HG03469 (cell line): Measurements from ENCODE around the gene SLC4A9.

Experiments used
- ATAC-seq: cut with Tn5 transposase; IDR thresholded peaks from one replicate; pipeline ENCODE4 v1.9.1; 2021; ENCODE audit warnings: mild to moderate bottlenecking, moderate library complexity, moderate number of reproducible peaks; ENCODE audit not compliant: unreplicated experiment

SLC4A9 gene

DNA sequence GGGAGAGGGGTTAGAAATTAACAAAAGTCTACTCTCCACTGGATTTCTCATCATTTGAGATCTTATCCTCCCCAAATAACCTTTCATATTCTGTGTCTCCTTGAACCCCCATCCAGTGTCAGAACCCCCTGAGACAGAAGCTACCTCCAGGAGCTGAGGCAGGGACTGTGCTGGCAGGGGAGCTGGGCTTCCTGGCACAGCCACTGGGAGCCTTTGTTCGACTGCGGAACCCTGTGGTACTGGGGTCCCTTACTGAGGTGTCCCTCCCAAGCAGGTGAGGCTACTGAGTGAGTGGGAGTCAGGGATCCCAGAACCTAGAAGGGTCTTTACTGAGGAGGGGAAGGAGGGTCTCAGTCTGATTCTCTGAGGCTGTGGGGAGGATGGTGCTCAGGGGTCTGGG, 1.9 kb downstream of the SLC4A9 start:
- no peak for ATAC-seq

DNA sequence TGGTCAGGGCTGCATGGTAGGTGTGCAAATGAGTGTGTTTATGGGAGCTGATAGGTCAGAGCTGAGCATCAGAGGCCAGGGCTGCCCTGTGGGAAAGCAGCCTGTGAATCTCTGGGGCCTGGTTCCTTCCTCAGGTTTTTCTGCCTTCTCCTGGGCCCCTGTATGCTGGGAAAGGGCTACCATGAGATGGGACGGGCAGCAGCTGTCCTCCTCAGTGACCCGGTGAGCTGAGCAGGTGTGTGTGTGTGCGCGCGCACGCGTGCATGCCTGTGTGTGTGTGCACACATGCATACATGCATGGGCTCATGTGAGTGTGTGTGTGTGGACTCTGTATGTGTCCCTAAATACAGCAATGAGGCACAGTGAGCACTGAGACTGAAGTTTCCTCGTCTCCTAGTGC, 2.3 kb downstream of the SLC4A9 start:
- ATAC-seq = no peak

DNA sequence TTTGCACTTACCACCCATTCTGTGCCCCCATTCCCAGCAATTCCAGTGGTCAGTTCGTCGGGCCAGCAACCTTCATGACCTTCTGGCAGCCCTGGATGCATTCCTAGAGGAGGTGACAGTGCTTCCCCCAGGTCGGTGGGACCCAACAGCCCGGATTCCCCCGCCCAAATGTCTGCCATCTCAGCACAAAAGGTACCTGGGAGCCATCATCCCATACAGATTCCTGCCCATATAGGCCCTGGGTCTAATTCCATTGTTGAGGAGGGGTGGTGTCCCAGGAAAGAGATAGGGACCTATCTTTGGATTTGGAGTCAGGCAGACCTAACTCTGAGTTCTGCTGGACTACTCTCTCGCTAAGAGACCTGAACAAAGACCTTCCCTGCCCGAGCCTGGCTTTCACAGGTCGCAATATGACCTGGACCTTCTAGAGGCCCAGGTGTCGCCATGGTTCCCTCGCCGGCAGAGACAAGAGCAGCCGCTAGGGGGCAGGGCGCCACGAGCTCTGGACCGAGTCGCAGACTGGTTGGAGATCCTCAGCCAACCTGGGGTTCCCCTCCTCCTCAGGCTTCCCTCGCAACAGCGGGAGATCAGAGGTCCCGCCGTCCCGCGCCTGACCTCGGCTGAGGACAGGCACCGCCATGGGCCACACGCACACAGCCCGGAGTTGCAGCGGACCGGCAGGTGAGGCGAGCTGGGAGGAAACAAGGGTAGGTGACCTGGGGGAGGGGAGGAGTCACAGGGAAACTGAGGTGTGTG, 3.1 kb downstream of the SLC4A9 start:
- ATAC-seq = peak; percentile 73

DNA sequence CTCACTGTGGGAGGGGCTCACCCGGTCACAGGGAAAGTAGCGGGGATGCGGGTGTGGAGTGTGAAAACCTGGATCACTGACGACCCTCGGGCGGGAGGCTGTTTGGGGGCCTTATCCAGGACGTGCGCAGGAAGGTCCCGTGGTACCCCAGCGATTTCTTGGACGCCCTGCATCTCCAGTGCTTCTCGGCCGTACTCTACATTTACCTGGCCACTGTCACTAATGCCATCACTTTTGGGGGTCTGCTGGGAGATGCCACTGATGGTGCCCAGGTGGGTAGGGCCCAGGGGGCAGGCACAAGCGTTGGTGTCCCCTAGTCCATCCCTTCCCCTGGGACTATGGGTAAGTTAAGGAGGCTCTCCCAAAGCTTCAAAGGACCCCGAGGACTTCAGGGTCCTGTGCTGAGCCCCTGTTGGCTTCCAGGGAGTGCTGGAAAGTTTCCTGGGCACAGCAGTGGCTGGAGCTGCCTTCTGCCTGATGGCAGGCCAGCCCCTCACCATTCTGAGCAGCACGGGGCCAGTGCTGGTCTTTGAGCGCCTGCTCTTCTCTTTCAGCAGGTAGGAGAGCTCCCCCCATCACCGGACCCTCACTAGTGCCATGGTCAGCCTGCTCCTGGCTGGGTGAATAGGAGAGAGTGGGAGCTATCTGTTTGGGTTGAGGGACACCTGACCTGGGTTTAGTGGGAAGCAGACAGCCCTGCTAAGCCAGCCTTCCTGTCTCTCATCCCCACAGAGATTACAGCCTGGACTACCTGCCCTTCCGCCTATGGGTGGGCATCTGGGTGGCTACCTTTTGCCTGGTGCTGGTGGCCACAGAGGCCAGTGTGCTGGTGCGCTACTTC, 3.9 kb downstream of the SLC4A9 start:
- ATAC-seq = no peak

DNA sequence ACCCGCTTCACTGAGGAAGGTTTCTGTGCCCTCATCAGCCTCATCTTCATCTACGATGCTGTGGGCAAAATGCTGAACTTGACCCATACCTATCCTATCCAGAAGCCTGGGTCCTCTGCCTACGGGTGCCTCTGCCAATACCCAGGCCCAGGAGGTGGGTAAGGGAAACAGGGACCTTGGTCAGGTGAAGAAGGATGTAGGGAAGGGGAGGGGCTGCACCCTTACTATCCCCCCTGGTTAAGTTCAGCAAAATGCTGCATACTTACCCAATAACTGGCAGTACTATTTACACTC, 4.4 kb downstream of the SLC4A9 start:
- no peak for ATAC-seq

DNA sequence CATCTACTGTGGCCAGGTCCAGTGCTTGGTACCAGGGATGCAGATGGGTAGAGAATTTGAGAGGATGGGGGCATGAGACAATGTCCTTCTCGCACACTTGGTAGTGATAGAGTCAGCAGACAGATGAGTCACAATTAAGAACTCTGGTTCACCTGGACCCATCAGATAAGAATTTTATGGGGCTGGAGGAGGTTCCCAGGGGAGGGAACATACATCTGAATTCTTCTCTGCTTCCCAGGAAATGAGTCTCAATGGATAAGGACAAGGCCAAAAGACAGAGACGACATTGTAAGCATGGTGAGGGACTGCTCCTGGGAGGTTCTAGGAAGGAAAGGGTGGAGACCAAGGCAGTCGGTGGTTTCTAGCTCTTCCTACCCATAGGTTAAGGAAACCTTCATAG, 5.3 kb downstream of the SLC4A9 start:
- ATAC-seq = no peak

DNA sequence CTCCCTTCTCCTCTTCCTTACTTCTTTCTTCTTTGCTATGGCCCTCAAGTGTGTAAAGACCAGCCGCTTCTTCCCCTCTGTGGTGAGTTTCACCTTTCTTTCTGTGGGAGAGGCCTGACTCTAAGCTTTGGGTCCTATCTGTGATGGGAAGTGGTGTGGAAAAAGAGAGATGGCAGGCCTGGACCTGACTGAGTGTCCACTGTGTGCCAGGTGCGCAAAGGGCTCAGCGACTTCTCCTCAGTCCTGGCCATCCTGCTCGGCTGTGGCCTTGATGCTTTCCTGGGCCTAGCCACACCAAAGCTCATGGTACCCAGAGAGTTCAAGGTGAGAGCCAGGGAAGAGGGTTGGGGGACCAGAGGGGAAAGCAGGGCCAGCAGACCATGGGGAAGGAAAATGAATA, 5.9 kb downstream of the SLC4A9 start:
- ATAC-seq = no peak

DNA sequence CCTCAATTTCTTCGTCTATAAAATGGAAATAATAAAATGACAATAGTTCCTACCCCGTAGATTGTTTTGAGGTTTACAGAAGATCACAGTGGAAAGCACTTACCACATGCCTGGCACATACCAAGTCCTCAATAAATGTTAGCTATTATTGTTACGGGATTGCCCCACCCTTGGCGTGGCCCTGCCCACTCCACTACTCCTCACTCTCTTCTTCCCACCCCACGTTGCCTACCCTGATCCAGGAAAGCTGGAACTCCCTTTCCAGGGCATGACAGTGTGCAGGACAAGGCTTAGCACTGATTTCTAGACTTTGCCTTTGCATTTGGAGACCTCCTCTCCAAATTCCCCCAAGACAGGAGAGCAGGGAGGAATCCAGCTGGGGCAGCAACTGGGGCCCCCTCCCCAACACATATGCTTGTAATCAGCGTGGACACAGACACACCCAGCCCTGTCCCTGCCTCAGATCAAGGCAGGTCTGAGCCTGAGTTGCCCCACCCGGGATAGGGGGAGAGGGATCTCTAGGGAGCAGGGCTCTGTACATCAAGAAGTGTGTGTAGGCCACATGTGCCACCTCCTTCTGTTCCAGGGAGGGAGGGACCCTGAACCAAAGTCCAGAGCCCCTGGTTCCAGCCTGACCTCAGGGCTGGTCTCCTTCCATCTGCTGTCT, 6.7 kb downstream of the SLC4A9 start:
- ATAC-seq = no peak

DNA sequence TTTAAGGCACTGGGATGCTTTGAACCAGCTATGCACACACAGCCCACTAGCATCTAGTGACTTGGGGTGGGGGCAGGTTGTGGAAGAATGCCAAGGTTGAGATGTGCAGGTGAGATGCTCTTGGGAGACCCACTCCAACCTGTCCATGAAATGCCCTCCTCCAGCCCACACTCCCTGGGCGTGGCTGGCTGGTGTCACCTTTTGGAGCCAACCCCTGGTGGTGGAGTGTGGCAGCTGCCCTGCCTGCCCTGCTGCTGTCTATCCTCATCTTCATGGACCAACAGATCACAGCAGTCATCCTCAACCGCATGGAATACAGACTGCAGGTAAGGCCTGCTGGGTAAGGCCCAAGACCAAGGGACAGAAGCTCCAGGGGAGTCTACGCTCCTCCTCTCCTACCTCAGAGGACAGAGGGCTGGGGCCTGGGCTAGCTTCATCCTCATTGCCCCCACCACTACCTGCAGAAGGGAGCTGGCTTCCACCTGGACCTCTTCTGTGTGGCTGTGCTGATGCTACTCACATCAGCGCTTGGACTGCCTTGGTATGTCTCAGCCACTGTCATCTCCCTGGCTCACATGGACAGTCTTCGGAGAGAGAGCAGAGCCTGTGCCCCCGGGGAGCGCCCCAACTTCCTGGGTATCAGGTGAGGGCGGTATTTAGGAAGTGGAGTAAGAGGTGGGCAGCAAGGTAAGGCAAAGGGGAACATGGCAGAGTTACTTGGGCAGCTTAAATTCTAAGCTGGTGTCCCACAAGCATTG, 7.4 kb downstream of the SLC4A9 start:
- ATAC-seq = no peak

DNA sequence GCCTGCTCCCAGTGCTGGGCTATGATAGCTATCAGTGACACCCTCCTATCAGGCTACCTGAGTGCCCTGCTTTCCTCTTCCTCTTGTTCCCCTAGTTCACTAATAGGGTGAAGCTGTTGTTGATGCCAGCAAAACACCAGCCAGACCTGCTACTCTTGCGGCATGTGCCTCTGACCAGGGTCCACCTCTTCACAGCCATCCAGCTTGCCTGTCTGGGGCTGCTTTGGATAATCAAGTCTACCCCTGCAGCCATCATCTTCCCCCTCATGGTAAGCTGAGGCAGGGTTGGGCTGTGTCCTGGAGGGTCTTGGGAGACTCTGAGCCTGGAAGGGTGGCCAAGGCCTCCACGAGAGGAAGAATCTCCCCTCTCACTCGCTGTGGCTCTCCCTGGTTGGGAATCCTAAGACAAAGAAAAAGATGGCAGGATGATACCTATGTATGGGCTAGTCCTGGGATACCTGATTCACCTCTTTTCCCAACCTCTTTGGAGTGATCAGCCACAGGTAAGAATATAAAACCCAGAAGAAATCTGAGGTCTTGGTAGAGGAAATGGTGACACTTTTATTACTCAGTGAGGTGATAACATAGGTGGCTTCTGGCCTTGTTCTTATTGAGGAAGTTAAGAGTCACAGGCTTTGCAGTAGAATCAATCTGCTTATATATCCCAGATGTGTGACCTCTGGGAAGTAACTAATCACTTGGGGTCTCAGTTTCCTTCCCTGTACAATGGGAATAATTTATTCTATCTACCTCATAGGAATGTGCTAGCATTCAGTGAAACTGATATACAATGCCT, 11.6 kb downstream of the SLC4A9 start:
- no peak for ATAC-seq

DNA sequence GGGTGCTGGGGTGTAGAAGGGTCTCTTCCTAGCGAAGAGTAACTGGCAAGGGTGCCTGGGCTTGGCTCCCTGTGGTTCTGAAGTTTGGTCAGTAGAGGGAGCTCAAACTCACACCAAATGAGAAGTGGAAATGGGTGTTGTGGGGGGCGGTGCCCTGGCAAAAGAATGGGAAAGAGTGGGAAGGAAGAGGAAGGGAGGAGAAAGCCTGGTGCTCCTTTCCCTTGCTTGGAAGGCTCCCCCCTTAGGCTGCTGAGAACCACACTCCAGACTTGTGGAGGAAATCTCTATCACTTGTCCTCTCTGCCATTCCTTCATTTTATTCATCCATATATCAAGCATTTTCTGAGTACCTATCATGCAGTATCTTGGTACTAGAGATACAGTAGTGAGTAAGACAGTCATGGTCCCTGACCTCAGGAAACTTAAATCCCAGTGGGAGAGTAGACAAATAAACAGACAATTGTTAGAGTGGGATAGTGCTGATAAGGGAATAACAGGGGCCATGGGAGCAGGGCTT, 13.0 kb downstream of the SLC4A9 start:
- no peak for ATAC-seq

DNA sequence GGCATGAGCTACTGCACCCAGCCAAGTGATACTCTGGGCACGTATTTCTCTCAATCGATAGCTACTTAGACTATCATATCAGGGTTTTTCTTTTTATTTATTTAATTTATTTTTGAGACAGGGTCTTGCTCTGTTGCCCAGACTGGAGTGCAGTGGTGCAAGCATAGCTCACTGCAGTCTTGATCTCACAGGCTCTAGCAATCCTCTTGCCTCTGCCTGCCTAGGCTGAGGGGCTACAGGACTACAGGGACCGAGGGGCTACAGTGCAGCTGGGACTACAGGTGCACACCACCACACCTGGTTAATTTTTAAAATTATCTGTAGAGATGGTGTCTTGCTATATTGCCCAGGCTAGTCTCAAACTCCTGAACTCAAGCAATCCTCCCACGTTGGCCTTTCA, 21.4 kb downstream of the SLC4A9 start:
- no peak for ATAC-seq

DNA sequence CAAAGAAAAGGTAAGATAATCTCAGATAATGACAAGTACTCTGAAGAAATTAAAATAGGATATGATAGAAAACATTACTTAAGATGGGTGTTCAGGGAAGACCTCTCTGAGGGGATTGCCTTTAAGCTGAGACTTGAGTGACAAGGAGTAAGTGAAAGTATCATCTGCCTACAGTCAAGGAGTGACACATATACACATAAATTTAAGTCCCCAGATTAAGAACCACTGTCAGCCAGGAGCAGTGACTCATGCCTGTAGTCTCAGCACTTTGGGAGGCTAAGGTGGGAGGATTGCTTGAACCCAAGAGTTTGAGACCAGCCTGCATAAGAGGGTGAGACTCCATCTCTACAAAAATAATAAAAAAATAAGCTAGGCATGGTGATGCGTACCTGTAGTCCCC, 22.0 kb downstream of the SLC4A9 start:
- ATAC-seq = no peak

DNA sequence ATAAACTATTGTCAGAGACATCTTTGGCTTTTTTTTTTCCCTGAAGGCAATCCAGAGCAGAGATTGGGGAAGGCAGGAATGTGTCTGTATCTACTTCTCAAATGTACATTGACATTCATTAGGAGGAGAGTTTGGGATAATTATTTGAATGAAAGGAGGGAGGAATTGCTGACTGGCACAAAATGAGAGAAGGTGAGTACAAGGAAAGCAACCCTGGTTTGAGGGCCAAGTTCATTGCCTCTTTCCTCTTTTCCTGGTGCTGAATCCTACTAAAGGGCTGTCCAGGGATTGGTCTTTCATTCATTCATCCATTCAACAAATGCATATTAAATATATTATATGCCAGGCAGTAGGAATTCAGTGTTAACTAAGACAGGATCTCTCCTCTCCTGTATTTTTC, 22.9 kb downstream of the SLC4A9 start:
- no peak for ATAC-seq

DNA sequence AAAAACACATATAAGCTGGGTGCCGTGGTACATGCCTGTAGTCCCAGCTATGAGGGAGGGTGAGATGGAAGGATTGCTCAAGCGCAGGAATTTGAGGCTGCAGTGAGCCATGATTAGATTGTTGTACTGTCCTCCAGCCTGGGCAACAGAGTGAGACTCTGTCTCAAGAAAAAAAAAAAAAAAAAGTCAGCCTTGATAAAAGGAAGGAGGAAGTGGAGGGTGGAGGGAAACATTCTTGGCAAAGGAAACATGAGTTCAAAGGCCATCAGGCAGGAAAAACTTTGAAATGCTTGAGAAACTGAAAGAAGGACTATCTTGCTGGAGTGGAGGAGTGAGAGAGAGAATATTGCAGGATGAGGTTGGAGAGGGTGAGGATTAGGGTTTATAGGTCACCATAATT, 23.3 kb downstream of the SLC4A9 start:
- ATAC-seq = no peak

DNA sequence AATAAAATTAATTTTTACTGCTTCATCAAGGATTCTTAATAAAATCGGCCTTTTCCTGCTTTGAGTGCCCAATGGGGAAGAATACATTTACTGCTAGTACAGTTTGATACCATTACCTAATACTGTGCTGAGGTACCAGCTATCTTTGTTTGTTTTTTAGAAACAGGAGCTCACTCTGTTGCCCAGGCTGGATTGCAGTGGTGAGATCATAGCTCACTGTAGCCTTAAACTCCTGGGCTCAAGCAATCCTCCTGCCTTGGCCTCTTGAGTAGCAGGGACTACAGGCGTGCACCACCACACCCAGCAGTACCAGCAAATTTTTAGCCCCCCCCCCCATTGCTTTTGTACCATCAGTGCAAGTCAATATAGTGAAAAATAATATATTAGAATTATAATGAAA, 28.1 kb downstream of the SLC4A9 start:
- no peak for ATAC-seq

DNA sequence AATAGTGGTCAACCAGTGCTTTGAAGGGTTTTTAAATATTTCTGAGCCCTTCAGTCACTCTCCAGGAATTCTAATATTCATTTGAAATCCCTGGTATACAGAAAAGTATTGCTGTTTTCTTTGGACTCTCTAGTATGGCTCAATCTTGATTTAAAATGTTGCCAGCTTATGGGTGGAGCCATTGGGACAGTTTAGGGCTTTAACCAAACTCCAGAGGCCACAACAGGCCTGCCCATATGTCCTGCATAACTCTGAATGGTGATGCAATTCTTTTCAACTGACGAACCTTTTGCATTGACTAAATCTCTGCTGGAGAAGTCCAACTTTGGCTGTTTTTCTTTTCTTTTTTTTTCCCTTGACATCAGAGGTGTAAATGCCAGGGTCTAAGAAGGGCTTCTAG, 31.3 kb downstream of the SLC4A9 start:
- no peak for ATAC-seq

DNA sequence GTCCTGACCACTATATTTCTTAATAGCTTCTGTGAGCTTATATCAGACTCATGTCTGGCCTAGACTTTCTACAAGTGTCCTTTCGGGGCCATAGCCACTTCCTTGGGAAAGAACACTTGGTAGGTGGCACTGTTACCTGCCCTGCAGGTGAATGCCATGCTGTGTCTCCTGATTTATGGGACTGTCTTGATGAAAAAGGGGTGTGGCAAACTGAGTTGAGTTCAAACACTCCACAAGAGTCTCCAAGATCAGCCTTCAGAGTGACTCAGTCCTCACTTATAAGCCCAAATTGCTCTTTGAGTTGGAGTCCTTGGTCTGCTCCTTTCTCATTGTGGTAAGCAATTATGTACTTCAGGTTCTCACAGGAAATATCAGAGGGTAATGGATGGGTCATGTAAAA, 31.7 kb downstream of the SLC4A9 start:
- no peak for ATAC-seq

DNA sequence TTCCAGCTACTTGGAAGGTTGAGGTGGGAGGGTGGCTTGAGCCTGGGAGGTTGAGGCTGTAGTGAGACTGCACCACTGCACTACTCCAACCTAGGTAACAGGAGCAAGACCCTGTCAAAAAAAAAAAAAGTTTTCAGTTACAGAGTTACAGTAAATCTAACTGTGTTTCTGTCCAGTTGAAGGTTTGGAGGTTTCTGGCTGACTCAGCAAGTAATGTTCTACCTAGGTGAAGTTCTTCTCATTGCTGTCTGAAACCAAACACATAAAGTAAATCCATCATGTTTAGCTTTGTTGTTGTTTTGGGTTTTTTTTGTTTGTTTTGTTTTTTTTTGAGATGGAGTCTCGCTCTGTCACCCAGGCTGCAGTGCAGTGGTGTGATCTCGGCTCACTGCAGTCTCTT, 33.7 kb downstream of the SLC4A9 start:
- ATAC-seq = no peak

DNA sequence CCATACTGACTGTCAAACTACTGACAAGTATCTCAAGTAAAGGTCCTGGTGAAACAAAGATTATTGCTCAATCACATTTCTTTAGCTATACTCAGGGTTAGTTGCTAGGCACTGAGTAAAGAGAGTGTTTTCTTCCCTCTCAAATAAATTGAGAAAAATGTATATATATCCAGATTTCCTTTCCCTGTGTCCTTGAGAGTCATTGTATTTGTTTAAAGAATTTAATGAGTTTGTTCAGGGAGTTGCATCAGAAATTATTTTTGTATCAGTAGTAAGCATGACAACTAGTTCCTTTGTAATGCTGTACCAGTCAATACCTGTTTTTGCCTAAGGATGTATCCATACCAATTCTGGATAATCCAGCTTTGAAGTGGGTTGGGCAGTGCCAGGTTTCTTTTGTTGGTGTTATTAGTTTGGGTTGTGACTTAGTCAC, 38.4 kb downstream of the SLC4A9 start:
- no peak for ATAC-seq
